ENCODE results near the gene PHEX. TPM values are rescaled to one million over a fixed set of nuclear protein-coding genes. Genes with fewer than 3 reads are reported as not detected.
A peak's percentile ranks its signal among the peaks of the same experiment; 100 is the strongest.

Gene PHEX
- total and polyA plus RNA-seq, 8 donors: 0.04 to 0.09 (median 0.07) TPM; not detected in 3

GRCh38 chrX:22177950-22178515 lies 145.9 kb downstream of the PHEX start:
- no peak for FAIRE-seq
- Histone ChIP-seq H3K4me1 (no peaks in the 10 kb centered on the region), H3K27me3 (peaks cover 0 to 4% (median 0%) of the 10 kb centered on the region in 4 donors), H3K9me3 (no peaks in the 10 kb centered on the region), H3K36me3 (no peaks in the 10 kb centered on the region), H3K4me3 (no peak overlapping the region), H3K27ac (no peak overlapping the region)
- intact Hi-C loops (cut with DNase I): no loop called here
- 23 to 32% methylated on average over 7 of the region's 7 CpGs for WGBS, 2 donors
- no peak for DNase-seq
- no peak for TF ChIP-seq CTCF (IDR thresholded peaks at IDR 0.05)
- ATAC-seq: no peak

GRCh38 chrX:22184096-22184495 lies 152.0 kb downstream of the PHEX start:
- ATAC-seq: no peak
- WGBS, 2 donors: 24 to 41% methylated on average over 2 of the region's 2 CpGs

GRCh38 chrX:22186165-22186564 lies 154.0 kb downstream of the PHEX start:
- Histone ChIP-seq H3K9me3 (no peaks in the 10 kb centered on the region), H3K4me3 (no peak overlapping the region), H3K36me3 (no peaks in the 10 kb centered on the region), H3K27ac (no peak overlapping the region), H3K27me3 (peaks cover 0 to 12% (median 0%) of the 10 kb centered on the region in 4 donors), H3K4me1 (no peaks in the 10 kb centered on the region)
- FAIRE-seq: no peak
- WGBS, 2 donors: 63 to 65% methylated on average over 2 of the region's 2 CpGs
- intact Hi-C loops (cut with DNase I): no loop called here
- no peak for ATAC-seq
- DNase-seq: no peak
- TF ChIP-seq CTCF (IDR thresholded peaks at IDR 0.05): no peak

More at GRCh38 chrX:22184096-22184495, 152.0 kb downstream of the PHEX start:
- Histone ChIP-seq H3K27ac (no peak overlapping the region), H3K9me3 (no peaks in the 10 kb centered on the region), H3K27me3 (peaks cover 0 to 4% (median 0%) of the 10 kb centered on the region in 4 donors), H3K4me1 (no peaks in the 10 kb centered on the region), H3K36me3 (no peaks in the 10 kb centered on the region), H3K4me3 (no peak overlapping the region)
- intact Hi-C loops (cut with DNase I): no loop called here
- no peak for FAIRE-seq
- no peak for DNase-seq
- no peak for TF ChIP-seq CTCF (IDR thresholded peaks at IDR 0.05)

GRCh38 chrX:22192419-22193060 lies 160.4 kb downstream of the PHEX start:
- Histone ChIP-seq H3K27ac (no peak overlapping the region), H3K27me3 (peaks cover 0 to 25% (median 0%) of the 10 kb centered on the region in 4 donors), H3K9me3 (no peaks in the 10 kb centered on the region), H3K4me1 (no peaks in the 10 kb centered on the region), H3K36me3 (no peaks in the 10 kb centered on the region), H3K4me3 (no peak overlapping the region)
- peak; percentile 72 to 91 (median 83) for TF ChIP-seq CTCF (IDR thresholded peaks at IDR 0.05)
- ATAC-seq (peak; percentile 86 to 99 (median 96)), FAIRE-seq (no peak), DNase-seq (peak; percentile 29 to 86 (median 74))
- 13 to 14% methylated on average over 13 of the region's 13 CpGs for WGBS, 2 donors
- intact Hi-C loops (cut with DNase I): no loop called here
